ENCODE results near the gene GPR39. TPM values are rescaled to one million over a fixed set of nuclear protein-coding genes. Genes with fewer than 3 reads are reported as not detected.

Gene GPR39
- total RNA-seq, 2 experiments from 2014 or later, result not detected

DNA sequence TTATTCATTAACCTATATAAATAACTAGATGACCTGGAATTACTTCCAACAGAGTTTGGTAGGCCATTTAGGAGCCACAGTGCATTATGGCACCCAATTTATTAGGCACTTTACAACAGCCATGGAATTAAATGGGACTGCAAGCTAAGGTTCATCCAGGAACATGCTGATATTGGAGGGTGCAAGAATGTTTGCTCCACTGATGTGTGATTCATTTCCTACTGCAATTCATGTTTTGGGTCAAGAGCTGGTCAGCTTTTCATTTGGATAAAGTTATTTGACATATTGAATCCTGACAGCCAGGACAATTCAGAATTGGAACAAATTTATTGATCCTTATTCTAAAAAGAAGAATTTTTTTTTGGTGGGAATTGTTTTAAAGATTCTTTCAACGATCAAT is 265.2 kb downstream of the GPR39 start:
- POLR2A ChIA-PET, result no interaction called here
- DNase-seq (no peak), ATAC-seq (no peak)
- no peaks in the 10 kb centered on the region for H3K4me1 Mint-ChIP-seq
- intact Hi-C loops (cut with DNase I, micrococcal nuclease), result no loop called here
- H3K27ac Mint-ChIP-seq, result no peak overlapping the region
- H3K9me3 Mint-ChIP-seq (ENCODE audit: low read depth), result no peaks in the 10 kb centered on the region
- H3K36me3 Mint-ChIP-seq (ENCODE audit: low read depth), result no peaks in the 10 kb centered on the region
- no peaks in the 10 kb centered on the region for H3K27me3 Mint-ChIP-seq
- H3K4me3 Mint-ChIP-seq, result no peak overlapping the region
- CTCF ChIA-PET, result interaction anchor here (0.7 kb wide), 1 partner anchor 66 kb away, joined by 3 read pairs; no protein-coding TSS in a partner anchor

DNA sequence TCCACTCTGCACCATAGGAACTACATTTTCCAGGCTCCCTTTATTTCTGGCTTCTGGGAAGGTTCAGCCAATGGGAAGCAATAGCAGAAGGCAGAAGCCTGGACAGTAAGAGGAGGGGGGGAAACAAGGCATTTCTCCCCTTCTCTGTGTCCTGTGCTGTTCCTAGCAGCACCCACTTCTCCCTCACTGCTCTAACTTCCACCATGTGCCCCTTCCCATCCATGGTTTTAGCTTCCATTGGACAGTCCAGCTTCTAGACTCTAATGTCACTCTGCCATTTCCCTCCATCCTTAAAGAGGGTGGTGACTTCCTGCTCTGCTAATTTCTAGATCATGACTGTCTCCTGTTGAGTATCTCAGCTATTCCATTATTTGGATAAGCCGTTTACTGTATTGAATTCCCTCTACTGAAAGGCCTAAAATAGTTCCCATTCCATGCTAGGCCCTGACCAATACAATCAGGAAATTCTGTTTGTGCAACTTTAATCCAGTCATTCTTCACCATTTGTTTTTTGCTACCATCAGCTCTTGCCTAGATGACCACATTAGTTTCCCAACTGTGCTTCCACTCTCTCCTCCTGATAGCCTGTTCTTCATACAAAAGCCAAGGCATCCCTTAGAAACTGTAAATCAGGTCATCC is 274.2 kb downstream of the GPR39 start:
- CTCF ChIA-PET, result no interaction called here
- POLR2A ChIA-PET, result no interaction called here
- intact Hi-C loops (cut with DNase I, micrococcal nuclease), result no loop called here

GRCh38 chr2:132691556-132691955 is 275.0 kb downstream of the GPR39 start:
- H3K27ac Mint-ChIP-seq, result no peak overlapping the region
- no peak overlapping the region for H3K4me3 Mint-ChIP-seq
- ChIA-PET CTCF (no interaction called here), POLR2A (no interaction called here)
- H3K9me3 Mint-ChIP-seq (ENCODE audit: low read depth), result peaks cover 3% of the 10 kb centered on the region
- H3K36me3 Mint-ChIP-seq (ENCODE audit: low read depth), result no peaks in the 10 kb centered on the region
- DNase-seq (no peak), ATAC-seq (no peak)
- intact Hi-C loops (cut with DNase I, micrococcal nuclease), result no loop called here
- H3K27me3 Mint-ChIP-seq, result peaks cover 2% of the 10 kb centered on the region
- H3K4me1 Mint-ChIP-seq, result no peaks in the 10 kb centered on the region

More for the DNA sequence above, 274.2 kb downstream of the GPR39 start:
- Mint-ChIP-seq H3K9me3 (ENCODE audit: low read depth) (peaks cover 3% of the 10 kb centered on the region), H3K4me1 (no peaks in the 10 kb centered on the region), H3K27ac (no peak overlapping the region), H3K27me3 (peaks cover 2% of the 10 kb centered on the region), H3K36me3 (ENCODE audit: low read depth) (no peaks in the 10 kb centered on the region), H3K4me3 (no peak overlapping the region)
- no peak for ATAC-seq
- no peak for DNase-seq

DNA sequence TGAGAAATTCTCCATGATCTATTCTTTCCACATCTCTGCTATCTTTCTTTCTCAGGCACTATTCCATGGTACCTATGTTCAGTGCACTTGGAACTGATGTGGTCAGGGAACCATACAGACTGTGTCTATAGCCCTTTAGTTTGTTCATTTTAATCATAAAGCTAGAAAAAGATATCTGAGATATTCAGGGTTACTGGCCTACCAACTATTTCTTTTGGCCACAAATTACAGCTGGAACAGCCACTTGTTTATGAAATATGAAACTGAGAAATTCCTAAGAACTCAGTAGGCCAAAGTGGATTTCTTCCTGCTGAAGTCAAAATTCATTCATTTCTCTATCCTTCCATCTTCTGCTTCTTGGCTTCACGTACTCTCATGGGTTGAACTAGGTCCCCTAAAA is 276.2 kb downstream of the GPR39 start:
- no peak overlapping the region for H3K27ac Mint-ChIP-seq

More for the DNA sequence above, 276.2 kb downstream of the GPR39 start:
- Mint-ChIP-seq H3K36me3 (ENCODE audit: low read depth) (no peaks in the 10 kb centered on the region), H3K9me3 (ENCODE audit: low read depth) (peaks cover 3% of the 10 kb centered on the region), H3K27me3 (peaks cover 2% of the 10 kb centered on the region), H3K4me1 (no peaks in the 10 kb centered on the region), H3K4me3 (no peak overlapping the region)
- DNase-seq (no peak), ATAC-seq (no peak)
- intact Hi-C loops (cut with DNase I, micrococcal nuclease), result no loop called here
- CTCF ChIA-PET, result no interaction called here
- POLR2A ChIA-PET, result no interaction called here

Data from activated CD4-positive, alpha-beta T cell treated with anti-CD3 and anti-CD28 coated beads for 36 hours (primary cell).